Measurements from ENCODE around the gene NUDT12. TPM values are rescaled to one million over a fixed set of nuclear protein-coding genes. Genes with fewer than 3 reads are reported as not detected.

The NUDT12 gene
- total RNA-seq, 1 experiment from 2014 or later: 11.5 TPM

GRCh38 chr5:103601314-103601713, 38.7 kb upstream of the NUDT12 start:
- TF ChIP-seq CTCF (IDR thresholded peaks at IDR 0.05; ENCODE audit: unreplicated experiment): no peak
- Mint-ChIP-seq H3K36me3 (ENCODE audit: insufficient read depth, unreplicated experiment) (no peaks in the 10 kb centered on the region), H3K9me3 (ENCODE audit: unreplicated experiment) (no peaks in the 10 kb centered on the region), H3K27me3 (ENCODE audit: insufficient read depth, unreplicated experiment) (no peaks in the 10 kb centered on the region), H3K27ac (ENCODE audit: low read depth, unreplicated experiment) (no peak overlapping the region), H3K4me3 (ENCODE audit: unreplicated experiment) (no peak overlapping the region), H3K4me1 (ENCODE audit: insufficient read depth, unreplicated experiment) (no peaks in the 10 kb centered on the region)
- ChIA-PET POLR2A (no interaction called here), CTCF (no interaction called here)
- no TSS peak for BruUV-seq (replicated peaks)
- no peak for DNase-seq (ENCODE audit: unreplicated experiment)
- intact Hi-C loops (cut with micrococcal nuclease): no loop called here

DNA sequence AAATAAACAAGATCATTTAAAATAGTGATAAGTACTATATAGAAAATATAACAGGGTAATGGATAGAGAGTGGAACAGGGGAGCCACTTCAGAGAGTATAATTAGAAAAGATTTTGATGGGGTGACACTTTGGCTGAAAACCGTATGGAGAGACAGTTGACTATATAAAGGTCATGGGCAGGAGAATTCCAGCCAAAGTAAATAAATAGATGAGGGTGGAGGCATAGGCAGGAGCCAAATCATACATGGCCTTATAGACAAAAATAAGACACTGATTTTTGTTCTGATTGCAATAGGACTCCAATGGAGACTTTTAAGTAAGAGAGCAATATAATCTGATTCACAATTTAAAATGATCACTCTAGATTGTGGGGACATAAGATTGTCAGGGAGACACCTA, 37.5 kb upstream of the NUDT12 start:
- intact Hi-C loops (cut with micrococcal nuclease): no loop called here
- TF ChIP-seq CTCF (IDR thresholded peaks at IDR 0.05; ENCODE audit: unreplicated experiment): no peak
- CTCF ChIA-PET: no interaction called here
- Mint-ChIP-seq H3K27me3 (ENCODE audit: insufficient read depth, unreplicated experiment) (no peaks in the 10 kb centered on the region), H3K27ac (ENCODE audit: low read depth, unreplicated experiment) (no peak overlapping the region), H3K9me3 (ENCODE audit: unreplicated experiment) (no peaks in the 10 kb centered on the region), H3K4me3 (ENCODE audit: unreplicated experiment) (no peak overlapping the region), H3K4me1 (ENCODE audit: insufficient read depth, unreplicated experiment) (no peaks in the 10 kb centered on the region), H3K36me3 (ENCODE audit: insufficient read depth, unreplicated experiment) (no peaks in the 10 kb centered on the region)
- BruUV-seq (replicated peaks): no TSS peak
- POLR2A ChIA-PET: no interaction called here
- DNase-seq (ENCODE audit: unreplicated experiment): no peak

- Mint-ChIP-seq H3K27ac (ENCODE audit: low read depth, unreplicated experiment) (no peak overlapping the region), H3K9me3 (ENCODE audit: unreplicated experiment) (no peaks in the 10 kb centered on the region), H3K27me3 (ENCODE audit: insufficient read depth, unreplicated experiment) (no peaks in the 10 kb centered on the region), H3K36me3 (ENCODE audit: insufficient read depth, unreplicated experiment) (no peaks in the 10 kb centered on the region), H3K4me3 (ENCODE audit: unreplicated experiment) (no peak overlapping the region), H3K4me1 (ENCODE audit: insufficient read depth, unreplicated experiment) (no peaks in the 10 kb centered on the region)
- BruUV-seq (replicated peaks): no TSS peak
- intact Hi-C loops (cut with micrococcal nuclease): no loop called here
- no peak for TF ChIP-seq CTCF (IDR thresholded peaks at IDR 0.05; ENCODE audit: unreplicated experiment)
- CTCF ChIA-PET: no interaction called here
- POLR2A ChIA-PET: no interaction called here
- DNase-seq (ENCODE audit: unreplicated experiment): no peak
Observed at GRCh38 chr5:103598997-103599566, 36.5 kb upstream of the NUDT12 start.

DNA sequence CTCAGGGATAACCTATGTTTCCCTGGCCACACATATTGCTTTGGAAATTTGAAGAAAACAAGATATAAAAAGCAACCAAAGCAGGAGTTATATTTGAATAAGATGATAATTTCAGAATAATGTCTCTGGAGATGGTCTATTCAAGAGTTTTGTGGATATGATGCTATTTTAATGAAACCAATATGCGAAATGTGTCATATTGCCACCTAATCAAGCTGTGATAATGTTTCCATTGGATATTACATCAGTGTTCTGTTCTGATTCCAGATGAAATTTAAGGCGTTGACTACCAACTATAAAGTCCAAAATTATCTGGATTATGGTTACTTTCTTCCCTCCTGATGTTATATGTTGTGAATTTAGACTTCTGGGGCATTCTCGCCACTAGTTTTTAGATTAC, 27.6 kb upstream of the NUDT12 start:
- no peaks in the 10 kb centered on the region for H3K4me1 Mint-ChIP-seq (ENCODE audit: insufficient read depth, unreplicated experiment)
- H3K9me3 Mint-ChIP-seq (ENCODE audit: unreplicated experiment): no peaks in the 10 kb centered on the region
- no peak for TF ChIP-seq CTCF (IDR thresholded peaks at IDR 0.05; ENCODE audit: unreplicated experiment)
- no peak overlapping the region for H3K27ac Mint-ChIP-seq (ENCODE audit: low read depth, unreplicated experiment)
- no peak overlapping the region for H3K4me3 Mint-ChIP-seq (ENCODE audit: unreplicated experiment)
- no TSS peak for BruUV-seq (replicated peaks)
- no peak for DNase-seq (ENCODE audit: unreplicated experiment)
- peaks cover 4% of the 10 kb centered on the region for H3K27me3 Mint-ChIP-seq (ENCODE audit: insufficient read depth, unreplicated experiment)
- intact Hi-C loops (cut with micrococcal nuclease): no loop called here
- no peaks in the 10 kb centered on the region for H3K36me3 Mint-ChIP-seq (ENCODE audit: insufficient read depth, unreplicated experiment)
- CTCF ChIA-PET: interaction anchor here (0.7 kb wide), 1 partner anchor 589 kb away, joined by 3 read pairs; no protein-coding TSS in a partner anchor
- POLR2A ChIA-PET: no interaction called here

All from MCF 10A (cell line).